A549 (cell line): ENCODE measurements around the gene ZNF564. TPM values are rescaled to one million over a fixed set of nuclear protein-coding genes. Genes with fewer than 3 reads are reported as not detected.

ENCODE experiments used
- ATAC-seq, 2 experiments: fragments of 200-7000 bp in 1 of 2; fragments of >200 bp in 1 of 2; cut with Nextera tagmentation in 1 of 2; cut with Tn5 transposase in 1 of 2; 3 replicates each; pipeline versions ENCODE4 v1.8.0 to v1.9.1; 2018 to 2020; ENCODE audit warnings: mild to moderate bottlenecking in 1 of 2, moderate library complexity in 1 of 2
- CTCF ChIA-PET: fragments of 300-600 bp; sonication (Branson Sonifier 250); formaldehyde crosslinking; extraction: SDS; loops from one replicate; lab custom pipeline; 2021; ENCODE audit warnings: antibody characterized with exemption, inconsistent platforms; lab: Yijun Ruan, JAX
- POLR2A ChIA-PET: fragments of 350-600 bp; formaldehyde crosslinking; extraction: SDS; loops from one replicate; lab custom pipeline; 2021; ENCODE audit warnings: antibody characterized with exemption, inconsistent platforms; lab: Yijun Ruan, JAX
- DNase-seq, 2 experiments: peaks; one replicate each; pipeline versions ENCODE4 v3.0.0 to v3.0.0-alpha.2; 2011 to 2016; ENCODE audit warnings: low read depth in 1 of 2, low spot score in 1 of 2
- FAIRE-seq: peaks from 2 replicates; lab custom pipeline; 2011; peaks lifted over from hg19 to GRCh38; lab: Jason Lieb, UNC
- H3K27ac ChIP-seq, 2 experiments: fragments of >200 bp; sonication (Bioruptor Twin); formaldehyde crosslinking; 3 replicates each; pipeline ENCODE4 v1.5.1; 2016 to 2017
- H3K4me1 ChIP-seq: fragments of >200 bp; sonication (Bioruptor Twin); formaldehyde crosslinking; 3 replicates; pipeline ENCODE4 v1.6.1; 2016
- H3K4me2 ChIP-seq: fragments of >200 bp; sonication (Bioruptor Twin); formaldehyde crosslinking; 3 replicates; pipeline ENCODE4 v1.6.1; 2016
- H3K4me3 ChIP-seq: fragments of >200 bp; sonication (Bioruptor Twin); formaldehyde crosslinking; 3 replicates; pipeline ENCODE4 v1.5.1; 2016
- H3K9me3 ChIP-seq: fragments of >200 bp; sonication (Bioruptor Twin); formaldehyde crosslinking; 3 replicates; pipeline ENCODE4 v1.6.1; 2016
- BHLHE40 ChIP-seq: IDR thresholded peaks from 2 replicates; pipeline ENCODE4 v1.6.1; 2012; ENCODE audit warnings: low read depth, low read length, inconsistent platforms
- EHMT2 ChIP-seq: fragments of 200-600 bp; sonication (generic); IDR thresholded peaks from 2 replicates; pipeline ENCODE4 v1.6.1; 2016; ENCODE audit warnings: antibody characterized with exemption, low read depth, mild to moderate bottlenecking, moderate library complexity
- EP300 ChIP-seq, 2 experiments: fragments of >200 bp; sonication (Bioruptor Twin); formaldehyde crosslinking; IDR thresholded peaks; 2 replicates in 1 of 2; 3 replicates in 1 of 2; pipeline ENCODE4 v1.6.1; 2016 to 2017
- FOXS1 ChIP-seq: fragments of 250-450 bp; sonication (Bioruptor Pico); IDR thresholded peaks from 2 replicates; pipeline ENCODE4 v1.5.0; 2020; ENCODE audit warnings: mild to moderate bottlenecking, moderate library complexity
- HDAC2 ChIP-seq: fragments of 200-600 bp; sonication (generic); IDR thresholded peaks from 2 replicates; pipeline ENCODE4 v1.6.1; 2016
- JUNB ChIP-seq: fragments of >200 bp; sonication (Bioruptor Twin); formaldehyde crosslinking; IDR thresholded peaks from 2 replicates; pipeline ENCODE4 v1.6.1; 2016
- MAFK ChIP-seq: fragments of 450-650 bp; IDR thresholded peaks from 2 replicates; pipeline ENCODE4 v1.6.1; 2014; ENCODE audit not compliant: partially characterized antibody
- NFE2L2 ChIP-seq: fragments of 150-350 bp; conservative IDR thresholded peaks from 2 replicates; pipeline ENCODE4 v1.6.1; 2014; ENCODE audit warnings: low read length
- NR3C1 ChIP-seq: fragments of >200 bp; sonication (Bioruptor Twin); formaldehyde crosslinking; IDR thresholded peaks from 3 replicates; pipeline ENCODE4 v1.6.1; 2017
- POLR2A ChIP-seq: IDR thresholded peaks from 2 replicates; pipeline ENCODE4 v1.6.1; 2012; ENCODE audit warnings: mild to moderate bottlenecking, low read length
- RAD21 ChIP-seq, 2 experiments: fragments of >200 bp in 1 of 2; sonication (Bioruptor Twin) in 1 of 2; formaldehyde crosslinking in 1 of 2; IDR thresholded peaks in 1 of 2; conservative IDR thresholded peaks in 1 of 2; 2 replicates in 1 of 2; 3 replicates in 1 of 2; pipeline ENCODE4 v1.6.1; 2012 to 2018; ENCODE audit warnings: inconsistent platforms in 1 of 2
- RCOR1 ChIP-seq: fragments of 150-350 bp; IDR thresholded peaks from 2 replicates; pipeline ENCODE4 v1.6.1; 2014; ENCODE audit warnings: antibody characterized with exemption, low read length, low read depth
- RNF2 ChIP-seq: fragments of 200-600 bp; sonication (generic); IDR thresholded peaks from 2 replicates; pipeline ENCODE4 v1.6.1; 2016; ENCODE audit warnings: low read depth, mild to moderate bottlenecking, antibody characterized with exemption, moderate library complexity, borderline replicate concordance
- SREBF2 ChIP-seq: fragments of 450-650 bp; IDR thresholded peaks from 2 replicates; pipeline ENCODE4 v1.6.1; 2014; ENCODE audit warnings: mild to moderate bottlenecking, moderate library complexity
- TFCP2L1 ChIP-seq: fragments of 250-450 bp; sonication (Bioruptor Pico); IDR thresholded peaks from 2 replicates; pipeline ENCODE4 v1.5.0; 2021; ENCODE audit warnings: mild to moderate bottlenecking
- ZNF302 ChIP-seq: fragments of 250-450 bp; sonication (Bioruptor Pico); IDR thresholded peaks from 2 replicates; pipeline ENCODE4 v1.9.0; 2021; ENCODE audit warnings: inconsistent platforms, mild to moderate bottlenecking, moderate library complexity
- ZSCAN20 ChIP-seq: fragments of 250-450 bp; sonication (Bioruptor Pico); IDR thresholded peaks from 2 replicates; pipeline ENCODE4 v1.8.0; 2022; ENCODE audit warnings: mild to moderate bottlenecking, moderate library complexity
- WGBS: methylation state at CpG from one replicate; pipeline ENCODE4 v1.1.6; 2017; ENCODE audit errors: missing lambda C conversion rate; 5-methylcytosine and 5-hydroxymethylcytosine counted together
- polyA plus RNA-seq, 4 experiments: library from polyadenylated mRNA; depleted of rRNA in 3 of 4; stranded (reverse); fragments of >200 nt; fragmentation: RNase III in 1 of 4; extraction: RNeasy Plus Mini Kit Qiagen cat#74134 plus additional on column Dnase treatment in 1 of 4; gene quantifications; 2 replicates in 3 of 4; 3 replicates in 1 of 4; pipeline ENCODE4 v1.2.3, GENCODE V29; 2011 to 2017
- TF ChIP-seq, protein P1 (sequence below): IDR thresholded peaks from 2 replicates; pipeline ENCODE4 v1.6.1; 2012

Gene ZNF564
- polyA plus RNA-seq, 2 of the 4 experiments (the other 2 are of a cell fraction), result 1.9 to 2.5 TPM

DNA sequence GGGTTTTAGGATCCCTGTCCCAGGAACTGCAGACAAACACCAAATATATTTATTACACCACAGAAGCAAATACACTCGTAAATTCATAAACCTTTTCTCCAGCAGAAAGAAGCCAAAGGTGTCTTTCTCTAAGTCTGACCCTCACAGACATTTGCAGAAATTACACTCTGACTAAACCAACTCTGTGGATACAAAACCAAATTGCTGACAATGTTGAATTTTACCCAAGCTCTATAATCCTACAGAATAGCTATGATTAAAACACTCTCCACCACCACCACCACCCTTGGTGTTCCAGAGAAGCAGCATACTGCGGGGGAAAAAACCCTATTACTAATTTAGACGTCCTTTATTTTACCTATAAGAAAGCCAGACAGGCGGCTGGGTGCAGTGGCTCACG is 5.2 kb downstream of the ZNF564 start:
- H3K4me2 ChIP-seq, result no peak overlapping the region
- DNase-seq, result no peak
- H3K4me1 ChIP-seq, result peaks cover 2% of the 10 kb centered on the region; the same call in 1 of the 3 replicates
- no peak for ATAC-seq
- peaks cover 59% of the 10 kb centered on the region for H3K9me3 ChIP-seq
- H3K4me3 ChIP-seq, result no peak overlapping the region
- H3K27ac ChIP-seq, result no peak overlapping the region
- WGBS, result 94% methylated on average over 5 of the region's 5 CpGs
- FAIRE-seq, result no peak
- ChIA-PET POLR2A (no interaction called here), CTCF (no interaction called here)
- TF ChIP-seq POLR2A (no peak), MAFK (peak; percentile 57)

DNA sequence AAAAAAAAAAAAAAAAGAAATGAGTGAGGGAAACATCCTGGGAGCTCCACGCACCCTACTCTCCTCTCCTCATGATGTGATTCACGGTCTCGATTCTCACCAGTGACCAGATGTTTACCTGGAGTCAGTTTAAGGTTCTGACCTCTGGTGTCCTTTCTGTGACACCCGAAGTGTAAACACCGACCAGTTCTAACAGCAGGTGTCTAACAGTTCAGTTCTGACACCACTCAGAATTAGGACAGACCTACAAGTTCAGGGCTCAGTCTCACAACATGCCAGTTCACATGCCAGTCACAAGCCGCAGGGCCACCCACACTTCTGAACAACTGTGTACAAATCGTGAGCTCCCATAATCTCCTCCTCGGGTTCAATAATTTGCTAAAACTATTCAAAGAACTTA is 6.0 kb downstream of the ZNF564 start:
- H3K9me3 ChIP-seq, result peaks cover 59% of the 10 kb centered on the region
- H3K4me2 ChIP-seq, result no peak overlapping the region
- POLR2A ChIA-PET, result interaction anchor here (0.7 kb wide), 1 partner anchor 229 kb away, joined by 4 read pairs; no protein-coding TSS in a partner anchor
- FAIRE-seq, result no peak
- ATAC-seq, result no peak
- TF ChIP-seq, protein P1, sequence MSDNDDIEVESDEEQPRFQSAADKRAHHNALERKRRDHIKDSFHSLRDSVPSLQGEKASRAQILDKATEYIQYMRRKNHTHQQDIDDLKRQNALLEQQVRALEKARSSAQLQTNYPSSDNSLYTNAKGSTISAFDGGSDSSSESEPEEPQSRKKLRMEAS, result no peak
- TF ChIP-seq RAD21 (conservative IDR thresholded peaks at IDR 0.05 in 1 of 2, IDR thresholded peaks at IDR 0.05 in 1 of 2), result no peak
- no peak for TF ChIP-seq SREBF2
- no peak for TF ChIP-seq TFCP2L1 (CRISPR knock-in tag)
- TF ChIP-seq NFE2L2, result no peak
- TF ChIP-seq FOXS1 (CRISPR knock-in tag), result no peak
- TF ChIP-seq EHMT2, result no peak
- WGBS, result 92% methylated on average over 8 of the region's 8 CpGs
- H3K27ac ChIP-seq, result no peak overlapping the region
- CTCF ChIA-PET, result no interaction called here
- DNase-seq, result no peak
- H3K4me3 ChIP-seq, result no peak overlapping the region
- peaks cover under 1% of the 10 kb centered on the region; the same call in 1 of the 3 replicates for H3K4me1 ChIP-seq

DNA sequence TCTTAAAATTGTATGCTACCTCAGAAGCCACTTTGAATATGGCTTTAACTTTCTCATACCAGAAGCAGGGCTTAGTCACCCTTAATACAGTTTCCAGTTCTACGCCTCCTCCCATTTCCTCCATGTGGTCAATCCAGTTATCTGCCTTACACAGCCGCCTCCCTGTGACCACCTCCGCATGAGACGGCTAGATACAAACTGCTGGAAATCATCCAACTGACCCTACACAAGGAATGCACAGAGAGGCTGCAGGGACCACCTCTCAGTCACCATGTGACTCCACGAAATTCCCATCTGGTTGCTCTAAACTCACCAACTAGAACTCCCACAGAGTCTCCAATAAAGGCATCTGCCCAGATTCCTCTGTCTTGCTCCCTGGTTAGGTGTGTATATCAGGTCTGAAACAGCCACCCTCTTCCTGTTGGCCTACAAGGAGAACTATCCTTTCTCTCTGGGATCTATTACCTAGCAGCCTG is 6.8 kb downstream of the ZNF564 start:
- FAIRE-seq (no peak), DNase-seq (no peak), ATAC-seq (no peak)
- ChIA-PET CTCF (no interaction called here), POLR2A (no interaction called here)
- no peak overlapping the region for H3K4me2 ChIP-seq
- H3K4me1 ChIP-seq, result no peaks in the 10 kb centered on the region
- H3K9me3 ChIP-seq, result peaks cover 55% of the 10 kb centered on the region
- H3K27ac ChIP-seq, result no peak overlapping the region
- TF ChIP-seq, protein P1, result no peak
- TF ChIP-seq TFCP2L1 (CRISPR knock-in tag) (no peak), JUNB (no peak), SREBF2 (no peak), RCOR1 (no peak), NR3C1 (no peak), RNF2 (no peak), ZSCAN20 (CRISPR knock-in tag) (no peak), ZNF302 (CRISPR knock-in tag) (no peak), BHLHE40 (no peak)
- 96% methylated on average over 5 of the region's 5 CpGs for whole genome bisulfite sequencing
- H3K4me3 ChIP-seq, result no peak overlapping the region

DNA sequence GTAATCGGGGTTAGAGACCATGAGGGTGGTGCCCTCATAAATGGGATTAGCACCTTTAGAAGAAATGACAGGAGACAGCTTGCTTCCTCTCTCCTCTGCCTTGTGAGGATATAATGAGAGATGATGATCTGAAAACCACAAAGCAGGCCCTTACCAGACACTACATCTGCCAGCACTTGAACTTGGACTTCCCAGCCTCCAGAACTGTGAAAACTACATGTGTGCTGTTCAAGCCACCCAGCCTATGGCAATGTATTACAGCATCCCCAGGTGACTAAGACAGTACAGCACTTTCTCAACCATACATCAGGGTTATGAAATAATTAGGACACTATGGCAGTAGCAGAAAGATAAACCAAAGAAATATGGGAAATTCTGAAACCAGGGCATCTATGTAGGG is 7.4 kb downstream of the ZNF564 start:
- Histone ChIP-seq H3K4me3 (no peak overlapping the region), H3K4me1 (no peaks in the 10 kb centered on the region), H3K4me2 (no peak overlapping the region), H3K27ac (no peak overlapping the region), H3K9me3 (peaks cover 54% of the 10 kb centered on the region)
- no peak for TF ChIP-seq EP300 (IDR thresholded peaks at IDR 0.05)
- TF ChIP-seq HDAC2, result no peak
- TF ChIP-seq ZSCAN20 (CRISPR knock-in tag), result no peak
- no peak for ATAC-seq
- DNase-seq, result no peak
- POLR2A ChIA-PET, result no interaction called here
- no peak for FAIRE-seq
- CTCF ChIA-PET, result no interaction called here
- whole genome bisulfite sequencing, result 91% methylated on average over 1 of the region's 1 CpG
